Skeletal muscle satellite cell (primary cell): ENCODE results near the gene PCDHGA8.
"Not testable (repeated sequence)": the region's sequence is repeated elsewhere in the genome, so short reads cannot be mapped to it uniquely, and the experiment has no call there.

Experiments
- H3K27me3 ChIP-seq: 2 replicates; pipeline ENCODE4 v1.7.0; 2013; ENCODE audit warnings: low read length; ENCODE audit not compliant: control insufficient read depth, insufficient read depth
- H3K36me3 ChIP-seq: 2 replicates; pipeline ENCODE4 v1.7.0; 2013; ENCODE audit warnings: mild to moderate bottlenecking, control low read depth, low read length; ENCODE audit not compliant: insufficient read depth
- H3K4me1 ChIP-seq: 2 replicates; pipeline ENCODE4 v1.7.0; 2013; ENCODE audit warnings: low read length; ENCODE audit not compliant: control insufficient read depth, insufficient read depth
- H3K4me2 ChIP-seq: 2 replicates; pipeline ENCODE4 v1.7.0; 2013; ENCODE audit warnings: mild to moderate bottlenecking, low read length
- H3K4me3 ChIP-seq: 2 replicates; pipeline ENCODE4 v1.7.0; 2013; ENCODE audit warnings: low read length
- H3K9ac ChIP-seq: 2 replicates; pipeline ENCODE4 v1.7.0; 2013; ENCODE audit warnings: mild to moderate bottlenecking, low read depth, low read length, moderate library complexity
- H3K9me3 ChIP-seq: replicated peaks from 2 replicates; pipeline ENCODE4 v1.7.0; 2013; ENCODE audit warnings: mild to moderate bottlenecking, control low read depth, low read length

The PCDHGA8 gene

GRCh38 chr5:141430332-141431113 lies 38.1 kb downstream of the PCDHGA8 start, which contains the start of gene PCDHGA12:
Gene PCDHGA12 (plus strand): TSS chr5:141430507. CDS start chr5:141430760, 253 bp downstream.
- Histone ChIP-seq H3K27me3 (no peaks in the 10 kb centered on the region), H3K4me3 (peak within 1 kb of the TSS; percentile 52), H3K36me3 (peaks cover 3% of the 10 kb centered on the region), H3K9me3 (peaks cover 34% of the 10 kb centered on the region), H3K9ac (no peak within 1 kb of the TSS), H3K4me2 (peak within 1 kb of the TSS; percentile 74), H3K4me1 (no peaks in the 10 kb centered on the region)

GRCh38 chr5:141431286-141431685 lies 38.9 kb downstream of the PCDHGA8 start:
- Histone ChIP-seq H3K27me3 (no peaks in the 10 kb centered on the region), H3K9ac (no peak overlapping the region), H3K36me3 (peaks cover 3% of the 10 kb centered on the region)

GRCh38 chr5:141432308-141432707 lies 39.9 kb downstream of the PCDHGA8 start:
- H3K4me3 ChIP-seq, H3K4me2 ChIP-seq, H3K36me3 ChIP-seq, H3K4me1 ChIP-seq, H3K27me3 ChIP-seq, H3K9ac ChIP-seq: not testable (repeated sequence)
- H3K9me3 ChIP-seq, result peaks cover 26% of the 10 kb centered on the region

More at GRCh38 chr5:141431286-141431685, 38.9 kb downstream of the PCDHGA8 start:
- Histone ChIP-seq H3K9me3 (peaks cover 34% of the 10 kb centered on the region), H3K4me2 (peak overlapping the region; percentile 74), H3K4me1 (no peaks in the 10 kb centered on the region), H3K4me3 (peak overlapping the region; percentile 52)

DNA sequence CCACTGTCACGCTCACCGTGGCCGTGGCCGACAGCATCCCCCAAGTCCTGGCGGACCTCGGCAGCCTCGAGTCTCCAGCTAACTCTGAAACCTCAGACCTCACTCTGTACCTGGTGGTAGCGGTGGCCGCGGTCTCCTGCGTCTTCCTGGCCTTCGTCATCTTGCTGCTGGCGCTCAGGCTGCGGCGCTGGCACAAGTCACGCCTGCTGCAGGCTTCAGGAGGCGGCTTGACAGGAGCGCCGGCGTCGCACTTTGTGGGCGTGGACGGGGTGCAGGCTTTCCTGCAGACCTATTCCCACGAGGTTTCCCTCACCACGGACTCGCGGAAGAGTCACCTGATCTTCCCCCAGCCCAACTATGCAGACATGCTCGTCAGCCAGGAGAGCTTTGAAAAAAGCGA lies 40.3 kb downstream of the PCDHGA8 start:
- H3K4me3 ChIP-seq, H3K36me3 ChIP-seq, H3K9ac ChIP-seq, H3K4me2 ChIP-seq, H3K27me3 ChIP-seq, H3K4me1 ChIP-seq: not testable (repeated sequence)
- H3K9me3 ChIP-seq, result peaks cover 22% of the 10 kb centered on the region

DNA sequence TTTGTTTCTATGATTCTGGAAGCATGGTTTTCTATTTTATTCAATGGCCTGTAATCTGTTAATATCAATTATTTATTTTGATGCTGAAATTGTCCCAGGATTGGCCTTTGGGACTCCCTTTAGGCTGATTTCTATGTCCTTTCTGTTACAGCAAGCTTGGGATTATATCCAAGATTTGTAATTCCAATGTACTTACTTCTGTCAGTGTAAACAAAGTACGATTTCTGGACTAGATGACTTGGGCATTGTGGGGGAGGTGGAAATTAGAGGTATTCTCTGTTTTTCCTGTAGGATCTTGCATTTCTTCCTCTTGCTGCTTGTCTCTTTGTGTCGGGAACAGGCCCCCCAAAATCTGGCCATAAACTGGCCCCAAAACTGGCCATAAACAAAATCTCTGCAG lies 41.6 kb downstream of the PCDHGA8 start:
- peaks cover 15% of the 10 kb centered on the region for H3K9me3 ChIP-seq
- H3K36me3 ChIP-seq, result peaks cover 3% of the 10 kb centered on the region
- H3K9ac ChIP-seq, result no peak overlapping the region
- no peak overlapping the region for H3K4me3 ChIP-seq
- H3K4me2 ChIP-seq, result no peak overlapping the region
- no peaks in the 10 kb centered on the region for H3K27me3 ChIP-seq
- H3K4me1 ChIP-seq, result no peaks in the 10 kb centered on the region

DNA sequence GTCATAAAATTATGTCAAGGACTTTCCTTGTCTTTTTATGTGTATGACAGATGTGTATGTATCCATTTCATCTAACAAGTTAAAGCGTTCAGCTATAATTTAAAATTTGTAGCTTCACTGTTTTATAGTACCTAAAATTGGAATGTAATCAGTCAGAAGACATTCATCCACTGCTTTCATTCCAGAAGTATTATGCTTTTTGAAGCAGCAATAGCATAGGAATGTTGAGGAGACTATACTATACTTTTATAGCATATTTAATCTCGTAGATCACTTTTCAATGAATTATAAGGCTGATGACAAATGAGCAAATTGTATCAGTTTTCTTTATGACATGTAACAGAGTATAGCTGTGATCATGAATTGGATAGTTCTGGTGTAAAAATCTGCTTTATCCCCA lies 44.8 kb downstream of the PCDHGA8 start:
- H3K4me1 ChIP-seq, result no peaks in the 10 kb centered on the region
- no peak overlapping the region for H3K9ac ChIP-seq
- H3K27me3 ChIP-seq, result no peaks in the 10 kb centered on the region
- peaks cover 5% of the 10 kb centered on the region for H3K9me3 ChIP-seq
- no peak overlapping the region for H3K4me3 ChIP-seq
- H3K36me3 ChIP-seq, result no peaks in the 10 kb centered on the region
- H3K4me2 ChIP-seq, result no peak overlapping the region

DNA sequence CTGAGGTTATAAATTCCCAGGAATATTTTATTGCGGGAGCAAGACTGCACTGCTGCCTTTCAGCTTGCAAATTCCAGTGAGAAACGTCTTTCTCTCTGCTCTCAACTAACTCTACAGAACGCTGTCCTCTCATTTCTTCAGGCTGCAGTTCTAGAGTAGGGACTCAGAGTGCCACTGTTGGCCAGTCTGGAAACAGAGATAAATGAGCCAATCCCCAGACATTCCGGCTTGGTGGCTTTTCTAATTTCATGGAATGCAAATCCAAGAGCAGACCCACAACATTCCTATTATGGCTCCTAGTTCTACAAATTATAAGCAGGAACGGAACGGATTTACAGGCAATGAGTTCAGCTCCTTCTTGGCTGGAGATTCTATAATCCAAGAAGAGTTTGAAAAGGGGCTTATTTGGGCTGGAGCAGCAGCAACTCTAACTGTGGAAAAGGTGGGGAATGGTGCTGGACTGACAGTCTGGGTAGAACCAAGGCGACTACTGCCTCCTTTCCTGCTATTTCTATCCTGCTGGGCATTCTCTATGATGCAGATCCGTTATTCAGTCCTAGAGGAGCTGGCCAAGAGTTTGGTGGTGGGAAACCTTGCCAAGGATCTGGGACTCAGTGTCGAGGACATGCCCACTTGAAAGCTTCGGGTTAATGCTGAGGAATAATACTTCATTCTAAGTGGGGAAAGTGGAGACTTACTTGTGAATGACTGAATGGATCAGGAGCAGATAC lies 47.1 kb downstream of the PCDHGA8 start:
- Histone ChIP-seq H3K4me1 (no peaks in the 10 kb centered on the region), H3K36me3 (no peaks in the 10 kb centered on the region), H3K4me3 (no peak overlapping the region), H3K9me3 (peaks cover 5% of the 10 kb centered on the region), H3K27me3 (no peaks in the 10 kb centered on the region), H3K9ac (no peak overlapping the region), H3K4me2 (no peak overlapping the region)

DNA sequence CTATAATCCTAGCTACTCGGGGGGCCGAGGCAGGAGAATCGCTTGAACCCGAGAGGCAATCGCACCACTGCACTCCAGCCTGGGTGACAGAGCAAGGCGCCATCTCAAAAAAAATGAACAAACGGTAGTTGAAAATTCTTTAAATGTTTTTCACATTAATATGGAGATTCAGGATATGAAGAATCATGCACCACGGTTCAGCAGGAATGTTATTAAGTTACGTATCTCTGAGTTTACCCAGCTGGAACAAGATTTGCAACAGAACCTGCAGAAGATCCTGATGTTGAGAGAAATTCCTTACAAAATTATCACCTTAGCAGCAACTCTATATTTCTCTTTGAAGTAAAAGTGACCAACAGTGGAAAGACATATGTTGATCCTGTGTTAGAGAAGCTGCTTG lies 47.9 kb downstream of the PCDHGA8 start:
- Histone ChIP-seq H3K9me3 (peaks cover 5% of the 10 kb centered on the region), H3K27me3 (no peaks in the 10 kb centered on the region), H3K36me3 (no peaks in the 10 kb centered on the region), H3K4me2 (no peak overlapping the region), H3K4me1 (no peaks in the 10 kb centered on the region), H3K4me3 (no peak overlapping the region), H3K9ac (no peak overlapping the region)

- Histone ChIP-seq H3K9ac (no peak overlapping the region), H3K9me3 (peaks cover 5% of the 10 kb centered on the region), H3K4me1 (no peaks in the 10 kb centered on the region), H3K36me3 (no peaks in the 10 kb centered on the region), H3K4me2 (no peak overlapping the region), H3K4me3 (no peak overlapping the region), H3K27me3 (no peaks in the 10 kb centered on the region)
Observed at GRCh38 chr5:141441571-141442170, 49.2 kb downstream of the PCDHGA8 start.
